Prostate gland (tissue), 2 donors: Measurements from ENCODE around the gene ASCC3.

Source experiments
- POLR2A ChIP-seq: fragments of 450-650 bp; IDR thresholded peaks from one replicate; pipeline ENCODE4 v1.6.1; 2016; ENCODE audit warnings: antibody characterized with exemption, mild to moderate bottlenecking
- POLR2AphosphoS5 ChIP-seq: sonication (generic); formaldehyde crosslinking; IDR thresholded peaks from one replicate; pipeline ENCODE4 v1.6.1; 2017; ENCODE audit warnings: antibody characterized with exemption
- TF ChIP-seq, protein P1 (sequence below), 4 experiments: fragments of 200-600 bp in 2 of 4; fragments of 450-650 bp in 2 of 4; sonication (generic) in 2 of 4; IDR thresholded peaks; 1 replicate in 3 of 4; 2 replicates in 1 of 4; pipeline ENCODE4 v1.5.1; 2016 to 2019; ENCODE audit warnings: antibody characterized with exemption in 4 of 4, mild to moderate bottlenecking in 2 of 4, moderate library complexity in 2 of 4

DNA sequence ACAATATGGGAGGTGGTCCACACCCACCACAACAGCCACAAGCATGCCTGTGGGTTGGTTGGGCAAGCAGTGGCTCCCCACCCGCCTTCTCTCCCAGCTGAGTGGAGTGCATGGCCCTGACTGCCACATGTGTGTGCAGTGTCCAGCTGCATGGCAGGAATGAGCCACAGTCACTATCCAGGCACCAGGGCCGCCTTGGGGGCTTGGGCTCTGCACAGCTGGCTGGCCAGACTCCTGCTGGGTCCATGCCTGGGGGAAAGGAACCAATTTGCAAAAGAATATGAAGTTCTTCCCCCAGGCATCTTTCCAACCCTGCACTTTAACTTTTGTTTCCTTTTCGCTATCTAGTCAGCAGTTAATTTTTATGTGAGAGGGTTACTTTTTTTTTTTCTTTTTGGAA lies 11.6 kb upstream of the ASCC3 start:
- TF ChIP-seq, protein P1, sequence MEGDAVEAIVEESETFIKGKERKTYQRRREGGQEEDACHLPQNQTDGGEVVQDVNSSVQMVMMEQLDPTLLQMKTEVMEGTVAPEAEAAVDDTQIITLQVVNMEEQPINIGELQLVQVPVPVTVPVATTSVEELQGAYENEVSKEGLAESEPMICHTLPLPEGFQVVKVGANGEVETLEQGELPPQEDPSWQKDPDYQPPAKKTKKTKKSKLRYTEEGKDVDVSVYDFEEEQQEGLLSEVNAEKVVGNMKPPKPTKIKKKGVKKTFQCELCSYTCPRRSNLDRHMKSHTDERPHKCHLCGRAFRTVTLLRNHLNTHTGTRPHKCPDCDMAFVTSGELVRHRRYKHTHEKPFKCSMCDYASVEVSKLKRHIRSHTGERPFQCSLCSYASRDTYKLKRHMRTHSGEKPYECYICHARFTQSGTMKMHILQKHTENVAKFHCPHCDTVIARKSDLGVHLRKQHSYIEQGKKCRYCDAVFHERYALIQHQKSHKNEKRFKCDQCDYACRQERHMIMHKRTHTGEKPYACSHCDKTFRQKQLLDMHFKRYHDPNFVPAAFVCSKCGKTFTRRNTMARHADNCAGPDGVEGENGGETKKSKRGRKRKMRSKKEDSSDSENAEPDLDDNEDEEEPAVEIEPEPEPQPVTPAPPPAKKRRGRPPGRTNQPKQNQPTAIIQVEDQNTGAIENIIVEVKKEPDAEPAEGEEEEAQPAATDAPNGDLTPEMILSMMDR (IDR thresholded peaks at IDR 0.05), result no peak
- TF ChIP-seq POLR2A, result no peak
- TF ChIP-seq POLR2AphosphoS5, result no peak
